K562 (cell line): ENCODE measurements around the gene CAST. TPM values are rescaled to one million over a fixed set of nuclear protein-coding genes. Genes with fewer than 3 reads are reported as not detected.

Experiments
- BCOR ChIP-seq: fragments of 450-650 bp; IDR thresholded peaks from 2 replicates; pipeline ENCODE4 v1.6.1; 2016
- CBX3 ChIP-seq, 2 experiments: IDR thresholded peaks; 1 replicate in 1 of 2; 2 replicates in 1 of 2; pipeline ENCODE4 v1.6.1; 2012; ENCODE audit warnings: inconsistent platforms in 2 of 2, low read length in 2 of 2, borderline replicate concordance in 1 of 2, control low read depth in 1 of 2
- ELF1 ChIP-seq: fragments of 200-800 bp; sonication (Bioruptor generic); IDR thresholded peaks from 2 replicates; pipeline ENCODE4 v1.6.1; 2016; ENCODE audit warnings: missing genetic modification characterization, missing compliant biosample characterization
- GTF2E2 ChIP-seq: fragments of 200-800 bp; sonication (Bioruptor generic); IDR thresholded peaks from 2 replicates; pipeline ENCODE4 v1.6.1; 2016; ENCODE audit warnings: missing genetic modification characterization, missing compliant biosample characterization
- KAT7 ChIP-seq: sonication (generic); formaldehyde crosslinking; IDR thresholded peaks from 2 replicates; pipeline ENCODE4 v1.8.0; 2022; ENCODE audit warnings: missing genetic modification reagents, mild to moderate bottlenecking, borderline replicate concordance
- NUFIP1 ChIP-seq: fragments of 450-650 bp; IDR thresholded peaks from 2 replicates; pipeline ENCODE4 v1.6.1; 2018; ENCODE audit not compliant: partially characterized antibody
- PHF8 ChIP-seq: fragments of 200-600 bp; sonication (generic); IDR thresholded peaks from 2 replicates; pipeline ENCODE4 v1.6.1; 2012; ENCODE audit warnings: mixed run types, mild to moderate bottlenecking, inconsistent platforms, low read length, moderate library complexity, borderline replicate concordance
- PML ChIP-seq: IDR thresholded peaks from 2 replicates; pipeline ENCODE4 v1.6.1; 2012; ENCODE audit warnings: low read length, inconsistent platforms
- POLR2A ChIP-seq: fragments of 450-650 bp; conservative IDR thresholded peaks from 2 replicates; pipeline ENCODE4 v1.6.1; 2016
- POLR2AphosphoS2 ChIP-seq: IDR thresholded peaks from 2 replicates; pipeline ENCODE4 v1.6.1; 2012; ENCODE audit warnings: low read length, improper control_type of control experiment
- POLR2H ChIP-seq: IDR thresholded peaks from 2 replicates; pipeline ENCODE4 v1.6.1; 2016; ENCODE audit warnings: missing genetic modification characterization, low read depth, mild to moderate bottlenecking, control low read depth, missing compliant biosample characterization, moderate library complexity
- SIRT6 ChIP-seq: IDR thresholded peaks from one replicate; pipeline ENCODE4 v1.6.1; 2012; ENCODE audit warnings: low read depth, mild to moderate bottlenecking, control low read depth, inconsistent platforms, low read length, moderate library complexity
- SLC30A9 ChIP-seq: fragments of 250-450 bp; sonication (Bioruptor Pico); IDR thresholded peaks from 2 replicates; pipeline ENCODE4 v1.8.0; 2022; ENCODE audit warnings: mild to moderate bottlenecking, moderate library complexity
- SRSF1 ChIP-seq: fragments of 200-400 bp; formaldehyde crosslinking; IDR thresholded peaks from 2 replicates; pipeline ENCODE4 v1.6.1; 2017; ENCODE audit warnings: mild to moderate bottlenecking, low read depth, low read length, moderate library complexity
- TAF7 ChIP-seq: fragments of 450-650 bp; IDR thresholded peaks from 2 replicates; pipeline ENCODE4 v1.6.1; 2016; ENCODE audit warnings: missing genetic modification characterization, missing compliant biosample characterization
- ZNF24 ChIP-seq: fragments of 450-650 bp; IDR thresholded peaks from 2 replicates; pipeline ENCODE4 v1.6.1; 2016
- polyA plus RNA-seq, 8 experiments: library from polyadenylated mRNA; depleted of rRNA in 4 of 8; stranded (reverse) in 5 of 8; unstranded in 3 of 8; fragments of >200 nt; fragmentation: Nextera tagmentation in 2 of 8; fragmentation: Illumina TruSeq in 1 of 8; extraction: Ambion mirVana in 2 of 8; extraction: Trizol in 1 of 8; gene quantifications; 2 replicates each; pipeline versions ENCODE4 v1.2.1 to v1.2.3, GENCODE V29; 2011 to 2014; ENCODE audit warnings: inconsistent platforms in 1 of 8, missing spikeins in 1 of 8
- total RNA-seq, 7 experiments: library from RNA; depleted of rRNA in 6 of 7; stranded (reverse); fragments of >200 nt in 6 of 7; fragmentation: Illumina TruSeq in 2 of 7; extraction: Trizol in 2 of 7; gene quantifications; 2 replicates each; pipeline versions ENCODE4 v1.2.1 to v1.2.3, GENCODE V29; 2011 to 2021; ENCODE audit warnings: low replicate concordance in 1 of 7
- TF ChIP-seq, protein P1 (sequence below): fragments of 450-650 bp; IDR thresholded peaks from 2 replicates; pipeline ENCODE4 v1.6.1; 2014; ENCODE audit warnings: low read depth, mild to moderate bottlenecking, moderate library complexity, borderline replicate concordance
- TF ChIP-seq, protein P2 (sequence below): fragments of 450-650 bp; IDR thresholded peaks from 2 replicates; pipeline ENCODE4 v1.6.1; 2016
- TF ChIP-seq, protein P3 (sequence below): IDR thresholded peaks from 3 replicates; pipeline ENCODE4 v1.6.1; 2011; ENCODE audit warnings: borderline replicate concordance, mild to moderate bottlenecking; ENCODE audit not compliant: insufficient read length, insufficient read depth
- TF ChIP-seq, protein P4 (sequence below): fragments of 450-650 bp; formaldehyde crosslinking; IDR thresholded peaks from 2 replicates; pipeline ENCODE4 v1.4.0; 2020; ENCODE audit warnings: mild to moderate bottlenecking, moderate library complexity
- TF ChIP-seq, protein P5 (sequence below): fragments of 250-450 bp; sonication (Bioruptor Pico); IDR thresholded peaks from 2 replicates; pipeline ENCODE4 v1.8.0; 2021; ENCODE audit warnings: mild to moderate bottlenecking, moderate library complexity
- TF ChIP-seq, protein P6 (sequence below): IDR thresholded peaks from 2 replicates; pipeline ENCODE4 v1.6.1; 2011; ENCODE audit not compliant: insufficient read length; ENCODE audit errors: extremely low read depth
- TF ChIP-seq, protein P7 (sequence below): fragments of 250-450 bp; sonication (Bioruptor Pico); IDR thresholded peaks from 2 replicates; pipeline ENCODE4 v1.8.0; 2021; ENCODE audit warnings: moderate library complexity, mild to moderate bottlenecking, inconsistent platforms

The CAST gene
- total and polyA plus RNA-seq, 9 of the 15 experiments (the other 6 are each of a cell fraction or from before 2014, with no cell fraction given) = 55.5 to 136 (median 86.1) TPM

DNA sequence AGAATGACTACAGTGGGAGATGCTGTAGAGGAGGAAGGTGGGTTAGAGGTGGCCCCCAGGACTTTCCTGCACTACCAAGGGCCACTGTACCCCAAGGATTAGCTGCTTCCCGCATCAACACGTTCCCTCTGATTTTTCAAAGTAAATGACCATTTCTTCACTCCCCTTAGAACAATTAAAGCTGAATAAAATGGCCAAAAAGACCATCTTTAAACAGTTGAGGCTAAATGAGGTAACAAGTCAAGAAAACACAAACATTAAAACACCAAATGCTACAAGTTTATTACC, 146.3 kb downstream of the CAST start (continued):
- TF ChIP-seq, protein P1, sequence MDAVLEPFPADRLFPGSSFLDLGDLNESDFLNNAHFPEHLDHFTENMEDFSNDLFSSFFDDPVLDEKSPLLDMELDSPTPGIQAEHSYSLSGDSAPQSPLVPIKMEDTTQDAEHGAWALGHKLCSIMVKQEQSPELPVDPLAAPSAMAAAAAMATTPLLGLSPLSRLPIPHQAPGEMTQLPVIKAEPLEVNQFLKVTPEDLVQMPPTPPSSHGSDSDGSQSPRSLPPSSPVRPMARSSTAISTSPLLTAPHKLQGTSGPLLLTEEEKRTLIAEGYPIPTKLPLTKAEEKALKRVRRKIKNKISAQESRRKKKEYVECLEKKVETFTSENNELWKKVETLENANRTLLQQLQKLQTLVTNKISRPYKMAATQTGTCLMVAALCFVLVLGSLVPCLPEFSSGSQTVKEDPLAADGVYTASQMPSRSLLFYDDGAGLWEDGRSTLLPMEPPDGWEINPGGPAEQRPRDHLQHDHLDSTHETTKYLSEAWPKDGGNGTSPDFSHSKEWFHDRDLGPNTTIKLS = peak; percentile 10; the same call in 1 of the 2 replicates
- TF ChIP-seq CBX3 (IDR thresholded peaks at IDR 0.05; ENCODE audit: borderline replicate concordance in 1 of 2, low read length in 2 of 2) (0 out of 3 replicates have a peak, but pooled peaks of 1 of the 2 experiments have one; percentile 3), NUFIP1 (peak; percentile 9), POLR2H (tag) (peak; percentile 87; the same call in 1 of the 2 replicates), PML (peak; percentile 19), PHF8 (peak; percentile 2; the same call in 1 of the 2 replicates), BCOR (no peak), SLC30A9 (CRISPR knock-in tag) (no peak), ELF1 (tag) (no peak), KAT7 (CRISPR knock-in tag) (no peak), TAF7 (peak; percentile 71; the same call in 1 of the 2 replicates), SRSF1 (no peak), POLR2A (peak; percentile 56), GTF2E2 (tag) (peak; percentile 91; the same call in 1 of the 2 replicates), SIRT6 (no peak), POLR2AphosphoS2 (no peak), ZNF24 (0 out of 2 replicates have a peak, but pooled peaks have one; percentile 13)
- TF ChIP-seq, protein P2, sequence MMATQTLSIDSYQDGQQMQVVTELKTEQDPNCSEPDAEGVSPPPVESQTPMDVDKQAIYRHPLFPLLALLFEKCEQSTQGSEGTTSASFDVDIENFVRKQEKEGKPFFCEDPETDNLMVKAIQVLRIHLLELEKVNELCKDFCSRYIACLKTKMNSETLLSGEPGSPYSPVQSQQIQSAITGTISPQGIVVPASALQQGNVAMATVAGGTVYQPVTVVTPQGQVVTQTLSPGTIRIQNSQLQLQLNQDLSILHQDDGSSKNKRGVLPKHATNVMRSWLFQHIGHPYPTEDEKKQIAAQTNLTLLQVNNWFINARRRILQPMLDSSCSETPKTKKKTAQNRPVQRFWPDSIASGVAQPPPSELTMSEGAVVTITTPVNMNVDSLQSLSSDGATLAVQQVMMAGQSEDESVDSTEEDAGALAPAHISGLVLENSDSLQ = no peak
- TF ChIP-seq, protein P3, sequence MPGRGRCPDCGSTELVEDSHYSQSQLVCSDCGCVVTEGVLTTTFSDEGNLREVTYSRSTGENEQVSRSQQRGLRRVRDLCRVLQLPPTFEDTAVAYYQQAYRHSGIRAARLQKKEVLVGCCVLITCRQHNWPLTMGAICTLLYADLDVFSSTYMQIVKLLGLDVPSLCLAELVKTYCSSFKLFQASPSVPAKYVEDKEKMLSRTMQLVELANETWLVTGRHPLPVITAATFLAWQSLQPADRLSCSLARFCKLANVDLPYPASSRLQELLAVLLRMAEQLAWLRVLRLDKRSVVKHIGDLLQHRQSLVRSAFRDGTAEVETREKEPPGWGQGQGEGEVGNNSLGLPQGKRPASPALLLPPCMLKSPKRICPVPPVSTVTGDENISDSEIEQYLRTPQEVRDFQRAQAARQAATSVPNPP = no peak
- TF ChIP-seq, protein P4, sequence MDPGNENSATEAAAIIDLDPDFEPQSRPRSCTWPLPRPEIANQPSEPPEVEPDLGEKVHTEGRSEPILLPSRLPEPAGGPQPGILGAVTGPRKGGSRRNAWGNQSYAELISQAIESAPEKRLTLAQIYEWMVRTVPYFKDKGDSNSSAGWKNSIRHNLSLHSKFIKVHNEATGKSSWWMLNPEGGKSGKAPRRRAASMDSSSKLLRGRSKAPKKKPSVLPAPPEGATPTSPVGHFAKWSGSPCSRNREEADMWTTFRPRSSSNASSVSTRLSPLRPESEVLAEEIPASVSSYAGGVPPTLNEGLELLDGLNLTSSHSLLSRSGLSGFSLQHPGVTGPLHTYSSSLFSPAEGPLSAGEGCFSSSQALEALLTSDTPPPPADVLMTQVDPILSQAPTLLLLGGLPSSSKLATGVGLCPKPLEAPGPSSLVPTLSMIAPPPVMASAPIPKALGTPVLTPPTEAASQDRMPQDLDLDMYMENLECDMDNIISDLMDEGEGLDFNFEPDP (CRISPR knock-in tag) = no peak
- TF ChIP-seq, protein P5, sequence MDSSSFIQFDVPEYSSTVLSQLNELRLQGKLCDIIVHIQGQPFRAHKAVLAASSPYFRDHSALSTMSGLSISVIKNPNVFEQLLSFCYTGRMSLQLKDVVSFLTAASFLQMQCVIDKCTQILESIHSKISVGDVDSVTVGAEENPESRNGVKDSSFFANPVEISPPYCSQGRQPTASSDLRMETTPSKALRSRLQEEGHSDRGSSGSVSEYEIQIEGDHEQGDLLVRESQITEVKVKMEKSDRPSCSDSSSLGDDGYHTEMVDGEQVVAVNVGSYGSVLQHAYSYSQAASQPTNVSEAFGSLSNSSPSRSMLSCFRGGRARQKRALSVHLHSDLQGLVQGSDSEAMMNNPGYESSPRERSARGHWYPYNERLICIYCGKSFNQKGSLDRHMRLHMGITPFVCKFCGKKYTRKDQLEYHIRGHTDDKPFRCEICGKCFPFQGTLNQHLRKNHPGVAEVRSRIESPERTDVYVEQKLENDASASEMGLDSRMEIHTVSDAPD = 0 out of 2 replicates have a peak, but pooled peaks have one; percentile 34
- TF ChIP-seq, protein P6, sequence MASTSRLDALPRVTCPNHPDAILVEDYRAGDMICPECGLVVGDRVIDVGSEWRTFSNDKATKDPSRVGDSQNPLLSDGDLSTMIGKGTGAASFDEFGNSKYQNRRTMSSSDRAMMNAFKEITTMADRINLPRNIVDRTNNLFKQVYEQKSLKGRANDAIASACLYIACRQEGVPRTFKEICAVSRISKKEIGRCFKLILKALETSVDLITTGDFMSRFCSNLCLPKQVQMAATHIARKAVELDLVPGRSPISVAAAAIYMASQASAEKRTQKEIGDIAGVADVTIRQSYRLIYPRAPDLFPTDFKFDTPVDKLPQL = peak; percentile 6
- TF ChIP-seq, protein P7, sequence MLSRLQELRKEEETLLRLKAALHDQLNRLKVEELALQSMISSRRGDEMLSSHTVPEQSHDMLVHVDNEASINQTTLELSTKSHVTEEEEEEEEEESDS (CRISPR knock-in tag) = no peak
